Measurements from ENCODE around the gene CELF1. TPM values are rescaled to one million over a fixed set of nuclear protein-coding genes. Genes with fewer than 3 reads are reported as not detected.
A peak's percentile ranks its signal among the peaks of the same experiment; 100 is the strongest.

The CELF1 gene
- total and polyA plus RNA-seq, 12 donors, result 24.4 to 97.0 (median 85.5) TPM

- Histone ChIP-seq H3K27ac (no peak overlapping the region), H3K9me3 (peaks cover 0 to 5% (median 0%) of the 10 kb centered on the region in 11 donors), H3K27me3 (no peaks in the 10 kb centered on the region), H3K36me3 (no peaks in the 10 kb centered on the region), H3K4me3 (no peak overlapping the region), H3K4me1 (peaks cover 0 to 18% (median 4%) of the 10 kb centered on the region in 9 donors)
- ATAC-seq (no peak), DNase-seq (no peak)
- TF ChIP-seq CTCF (IDR thresholded peaks at IDR 0.05), result no peak
- 80 to 83% methylated on average over 3 of the region's 3 CpGs for WGBS, 2 donors
- intact Hi-C loops (cut with DNase I), result no loop called here
These were observed 119.8 kb downstream of the CELF1 start for GRCh38 chr11:47433157-47433556.

- H3K27ac ChIP-seq, result no peak overlapping the region
- intact Hi-C loops (cut with DNase I), result no loop called here
- 90 to 92% methylated on average over 9 of the region's 9 CpGs for WGBS, 2 donors
- H3K4me3 ChIP-seq, result no peak overlapping the region
- peaks cover 0 to 9% (median 7%) of the 10 kb centered on the region in 9 donors for H3K4me1 ChIP-seq
- TF ChIP-seq CTCF (IDR thresholded peaks at IDR 0.05), result no peak
- H3K27me3 ChIP-seq, result no peaks in the 10 kb centered on the region
- ATAC-seq (no peak), DNase-seq (no peak)
- no peaks in the 10 kb centered on the region for H3K36me3 ChIP-seq
- H3K9me3 ChIP-seq, result no peaks in the 10 kb centered on the region
These were observed 121.4 kb downstream of the CELF1 start for GRCh38 chr11:47431356-47432083.

- Histone ChIP-seq H3K9me3 (no peaks in the 10 kb centered on the region), H3K27ac (no peak overlapping the region), H3K36me3 (no peaks in the 10 kb centered on the region), H3K27me3 (no peaks in the 10 kb centered on the region), H3K4me1 (peaks cover 0 to 11% (median 9%) of the 10 kb centered on the region in 9 donors), H3K4me3 (no peak overlapping the region)
- intact Hi-C loops (cut with DNase I), result no loop called here
- no peak for ATAC-seq
- 61 to 62% methylated on average over 5 of the region's 5 CpGs for WGBS, 2 donors
- no peak for TF ChIP-seq CTCF (IDR thresholded peaks at IDR 0.05)
- DNase-seq, result no peak
These were observed 122.4 kb downstream of the CELF1 start for GRCh38 chr11:47430524-47430923.

- Histone ChIP-seq H3K27me3 (no peaks in the 10 kb centered on the region), H3K4me3 (peak within 1 kb of the TSS; percentile 55 to 99 (median 88)), H3K27ac (peak within 1 kb of the TSS; percentile 74 to 98 (median 92)), H3K9me3 (no peaks in the 10 kb centered on the region), H3K36me3 (peaks cover 0 to 39% (median 30%) of the 10 kb centered on the region in 9 donors), H3K4me1 (peaks cover 11 to 21% (median 16%) of the 10 kb centered on the region in 9 donors)
- ATAC-seq (peak; percentile 95 to 99 (median 98)), DNase-seq (peak; percentile 98 to 99)
- 0 to 1% methylated on average over 62 of the region's 62 CpGs for WGBS, 2 donors
- intact Hi-C loops (cut with DNase I), result loop anchor here in 3 of 10 donors (1.0 to 2.0 kb wide), 2 partner anchors 18 kb away; partner anchors contain the start of gene SLC39A13 (in 3 of the 3)
- TF ChIP-seq CTCF (IDR thresholded peaks at IDR 0.05), result no peak
These were observed 126.6 kb downstream of the CELF1 start, which contains the start of gene PSMC3 for GRCh38 chr11:47426062-47426956. PSMC3 (minus strand) TSS chr11:47426439; CDS start chr11:47426279, 160 bp downstream.
